ENCODE results near the gene ZNF423.

DNA sequence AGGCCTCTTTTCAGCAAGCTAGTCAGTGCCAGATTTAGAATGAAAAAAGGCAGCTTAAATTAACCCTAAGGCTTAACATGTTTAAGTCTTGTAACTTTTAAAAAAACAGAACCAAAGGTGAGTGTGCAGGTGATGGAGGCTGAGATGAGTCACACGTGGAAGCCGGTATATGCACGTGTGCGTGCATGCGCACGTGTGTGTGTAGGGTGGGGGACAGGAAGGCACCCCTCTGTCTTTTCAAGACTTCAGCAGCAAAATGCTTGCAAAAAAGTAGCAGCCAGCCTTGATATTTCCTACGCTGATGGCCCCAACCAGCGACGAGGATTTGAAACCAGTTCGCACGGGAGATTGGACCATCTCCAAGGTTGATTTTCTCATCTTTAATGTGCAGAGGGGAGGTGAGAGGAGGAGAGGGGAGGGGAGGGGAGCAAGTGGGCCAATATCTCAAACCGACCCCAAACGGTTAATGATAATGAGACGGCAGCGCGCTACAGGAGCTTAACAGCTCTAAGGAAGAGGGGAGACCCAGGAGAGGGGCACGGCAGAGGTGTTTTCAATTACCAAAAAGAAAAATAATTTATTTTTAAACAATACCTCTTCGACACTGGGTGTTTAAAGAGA lies 154.7 kb downstream of the ZNF423 start:
- TF ChIP-seq, protein P1, sequence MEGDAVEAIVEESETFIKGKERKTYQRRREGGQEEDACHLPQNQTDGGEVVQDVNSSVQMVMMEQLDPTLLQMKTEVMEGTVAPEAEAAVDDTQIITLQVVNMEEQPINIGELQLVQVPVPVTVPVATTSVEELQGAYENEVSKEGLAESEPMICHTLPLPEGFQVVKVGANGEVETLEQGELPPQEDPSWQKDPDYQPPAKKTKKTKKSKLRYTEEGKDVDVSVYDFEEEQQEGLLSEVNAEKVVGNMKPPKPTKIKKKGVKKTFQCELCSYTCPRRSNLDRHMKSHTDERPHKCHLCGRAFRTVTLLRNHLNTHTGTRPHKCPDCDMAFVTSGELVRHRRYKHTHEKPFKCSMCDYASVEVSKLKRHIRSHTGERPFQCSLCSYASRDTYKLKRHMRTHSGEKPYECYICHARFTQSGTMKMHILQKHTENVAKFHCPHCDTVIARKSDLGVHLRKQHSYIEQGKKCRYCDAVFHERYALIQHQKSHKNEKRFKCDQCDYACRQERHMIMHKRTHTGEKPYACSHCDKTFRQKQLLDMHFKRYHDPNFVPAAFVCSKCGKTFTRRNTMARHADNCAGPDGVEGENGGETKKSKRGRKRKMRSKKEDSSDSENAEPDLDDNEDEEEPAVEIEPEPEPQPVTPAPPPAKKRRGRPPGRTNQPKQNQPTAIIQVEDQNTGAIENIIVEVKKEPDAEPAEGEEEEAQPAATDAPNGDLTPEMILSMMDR (IDR thresholded peaks at IDR 0.05), result no peak
- no peak for TF ChIP-seq POLR2A (IDR thresholded peaks at IDR 0.05)

Measured in right lobe of liver (tissue), 4 donors.